GM08714 (cell line): ENCODE measurements around the gene HPN.

ENCODE experiments used
- H3K4me3 ChIP-seq: fragments of 200-500 bp; sonication (Bioruptor generic); 2 replicates; pipeline ENCODE4 v1.5.1; 2014; ENCODE audit warnings: mild to moderate bottlenecking, low read length, inconsistent platforms
- ZNF274 ChIP-seq: IDR thresholded peaks from 2 replicates; pipeline ENCODE4 v1.6.1; 2012; ENCODE audit warnings: mild to moderate bottlenecking, low read depth, low read length

HPN gene

GRCh38 chr19:35052599-35053190, 11.2 kb downstream of the HPN start:
- no peak overlapping the region for H3K4me3 ChIP-seq
- TF ChIP-seq ZNF274 = no peak

DNA sequence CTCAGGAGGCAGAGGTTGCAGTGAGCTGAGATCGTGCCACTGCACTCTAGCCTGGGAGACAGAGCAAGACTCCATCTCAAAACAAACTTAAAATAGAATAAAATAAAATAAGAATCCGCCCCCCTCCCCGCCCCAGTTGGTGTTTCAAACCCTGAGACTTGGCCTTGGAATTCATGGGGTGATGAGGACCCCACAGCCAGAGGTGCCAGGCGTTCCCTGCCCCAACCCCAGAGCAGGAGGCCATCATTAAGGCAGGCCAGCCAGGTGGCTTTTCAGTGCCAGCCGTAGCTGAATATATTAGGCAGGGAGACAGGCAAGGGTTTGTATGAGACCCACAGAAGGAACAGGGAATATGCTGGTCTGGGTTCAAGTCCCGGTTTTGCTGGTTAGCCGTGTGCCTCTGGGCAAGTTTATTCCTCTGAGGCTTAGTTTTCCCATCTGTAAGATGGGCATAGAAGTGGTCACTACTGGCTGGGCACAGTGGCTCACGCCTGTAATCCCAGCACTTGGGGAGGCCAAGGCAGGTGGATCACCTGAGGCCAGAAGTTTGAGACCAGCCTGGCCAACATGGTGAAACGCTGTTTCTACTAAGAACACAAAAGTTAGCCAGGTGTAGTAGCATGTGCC, 12.3 kb downstream of the HPN start:
- TF ChIP-seq ZNF274 = no peak
- H3K4me3 ChIP-seq = no peak overlapping the region

- H3K4me3 ChIP-seq = no peak overlapping the region
- no peak for TF ChIP-seq ZNF274
These were observed 13.1 kb downstream of the HPN start for GRCh38 chr19:35054626-35055025.

GRCh38 chr19:35055715-35056179, 14.2 kb downstream of the HPN start:
- H3K4me3 ChIP-seq = no peak overlapping the region
- TF ChIP-seq ZNF274 = no peak

GRCh38 chr19:35056513-35057063, 15.1 kb downstream of the HPN start:
- H3K4me3 ChIP-seq = no peak overlapping the region
- TF ChIP-seq ZNF274 = no peak

DNA sequence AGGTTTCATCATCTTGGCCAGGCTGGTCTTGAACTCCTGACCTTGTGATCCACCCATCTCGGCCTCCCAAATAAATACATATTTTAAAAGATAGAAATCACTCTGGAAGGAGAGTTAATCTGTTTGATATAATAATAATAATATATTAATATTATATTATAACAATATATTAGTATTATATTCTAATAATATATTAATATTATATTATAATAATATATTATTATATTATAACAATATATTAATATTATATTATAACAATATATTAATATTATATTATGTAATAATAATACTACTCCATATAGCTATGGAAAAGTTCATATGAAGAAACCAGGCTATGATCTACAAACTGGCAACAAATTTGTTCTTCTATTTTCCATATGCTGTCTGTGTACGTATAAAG, 16.8 kb downstream of the HPN start:
- H3K4me3 ChIP-seq = no peak overlapping the region
- TF ChIP-seq ZNF274 = no peak

DNA sequence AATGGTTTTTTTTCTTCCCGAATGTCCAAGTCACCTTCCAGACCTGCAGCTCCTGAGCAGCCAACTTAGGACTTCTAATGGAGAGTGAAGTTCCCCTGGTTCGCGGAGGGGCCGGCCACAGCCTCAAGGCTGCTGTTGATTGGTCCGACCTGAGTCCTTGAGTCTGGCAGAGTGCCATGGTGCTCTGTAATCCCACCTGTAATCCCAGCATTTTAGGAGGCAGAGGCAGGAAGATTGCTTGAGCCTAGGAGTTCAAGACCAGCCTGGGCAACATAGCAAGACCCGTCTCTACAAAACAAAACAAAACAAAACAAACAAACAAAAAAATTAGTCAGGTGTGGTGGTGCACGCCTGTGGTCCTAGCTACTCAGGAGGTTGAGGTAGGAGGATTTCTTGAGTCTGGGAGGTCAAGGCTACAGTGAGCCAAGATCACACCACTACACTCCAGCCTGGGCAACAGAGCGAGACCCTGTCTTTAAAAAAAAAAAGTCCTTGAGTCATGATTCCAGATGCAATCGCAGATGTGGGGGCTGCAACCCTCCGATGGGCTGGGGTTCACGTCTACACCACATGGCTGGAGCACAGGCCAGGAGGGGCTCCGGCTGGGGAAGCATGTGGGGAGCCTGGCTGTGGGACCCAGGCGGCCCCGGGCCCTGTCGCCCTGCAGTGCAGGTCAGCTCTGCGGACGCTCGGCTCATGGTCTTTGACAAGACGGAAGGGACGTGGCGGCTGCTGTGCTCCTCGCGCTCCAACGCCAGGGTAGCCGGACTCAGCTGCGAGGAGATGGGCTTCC, 17.7 kb downstream of the HPN start:
- TF ChIP-seq ZNF274 = no peak
- H3K4me3 ChIP-seq = no peak overlapping the region

DNA sequence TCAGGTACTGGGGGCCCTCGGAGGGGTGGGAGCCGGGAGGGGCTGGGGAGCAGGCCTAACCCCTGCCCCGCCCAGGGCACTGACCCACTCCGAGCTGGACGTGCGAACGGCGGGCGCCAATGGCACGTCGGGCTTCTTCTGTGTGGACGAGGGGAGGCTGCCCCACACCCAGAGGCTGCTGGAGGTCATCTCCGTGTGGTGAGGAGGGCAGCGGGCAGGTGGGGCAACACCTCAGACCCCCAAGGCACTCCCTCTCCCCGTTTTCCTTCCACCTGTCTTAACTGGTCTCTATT, 18.2 kb downstream of the HPN start:
- TF ChIP-seq ZNF274 = no peak
- H3K4me3 ChIP-seq = no peak overlapping the region

GRCh38 chr19:35060160-35060855, 18.8 kb downstream of the HPN start:
- TF ChIP-seq ZNF274 = no peak
- H3K4me3 ChIP-seq = no peak overlapping the region

- TF ChIP-seq ZNF274 = no peak
- no peak overlapping the region for H3K4me3 ChIP-seq
These were observed 20.3 kb downstream of the HPN start for GRCh38 chr19:35061583-35062373.

- H3K4me3 ChIP-seq = no peak overlapping the region
- no peak for TF ChIP-seq ZNF274
These were observed 21.4 kb downstream of the HPN start for GRCh38 chr19:35062942-35063341.

DNA sequence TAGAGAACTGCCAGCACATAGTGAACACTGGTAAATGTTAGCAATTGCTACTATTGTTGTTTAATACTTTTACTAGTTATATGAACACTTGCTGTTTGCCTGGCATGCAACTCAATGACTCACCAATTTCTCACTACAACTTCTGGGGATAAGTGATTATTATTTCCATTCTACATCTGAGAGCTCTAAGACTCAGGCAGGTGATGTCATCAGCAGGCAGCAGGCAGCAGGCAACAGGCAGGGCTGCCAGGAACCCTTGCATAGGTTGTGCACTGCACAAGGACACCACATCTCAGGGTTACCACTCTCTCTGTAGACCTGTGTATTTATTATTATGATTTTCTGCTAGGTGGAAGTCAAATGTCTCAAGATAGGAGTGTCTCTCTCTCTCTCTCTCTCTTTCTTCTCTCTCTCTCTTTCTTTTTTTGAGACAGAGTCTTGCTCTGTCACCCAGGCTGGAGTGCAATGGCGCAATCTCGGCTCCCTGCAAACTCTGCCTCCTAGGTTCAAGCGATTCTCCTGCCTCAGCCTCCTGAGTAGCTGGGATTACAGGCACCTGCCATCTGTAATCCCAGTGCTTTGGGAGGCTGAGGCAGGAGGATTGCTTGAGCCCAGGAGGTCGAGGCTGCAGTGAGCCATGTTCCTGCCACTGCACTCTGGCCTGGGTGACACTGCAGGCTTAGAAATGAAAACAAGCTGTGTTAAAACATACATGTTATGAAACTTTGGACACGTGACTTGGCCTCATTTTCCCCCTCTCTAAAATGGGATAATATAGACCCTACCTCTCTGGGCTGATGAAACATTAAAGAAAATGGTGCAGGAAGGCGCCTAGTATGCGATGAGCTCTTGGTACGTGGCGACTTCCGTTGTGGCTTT, 22.7 kb downstream of the HPN start:
- no peak for TF ChIP-seq ZNF274
- no peak overlapping the region for H3K4me3 ChIP-seq

GRCh38 chr19:35065574-35065973, 24.1 kb downstream of the HPN start:
- no peak for TF ChIP-seq ZNF274

More at GRCh38 chr19:35065574-35065973, 24.1 kb downstream of the HPN start:
- no peak overlapping the region for H3K4me3 ChIP-seq
